Ishikawa (cell line): ENCODE data around the gene CDKN2AIPNL.

Experiments used
- CEBPB ChIP-seq: IDR thresholded peaks from 2 replicates; pipeline ENCODE4 v1.6.1; 2012
- CREB1 ChIP-seq: IDR thresholded peaks from 2 replicates; pipeline ENCODE4 v1.6.1; 2012; ENCODE audit warnings: low read depth
- EGR1 ChIP-seq: IDR thresholded peaks from 2 replicates; pipeline ENCODE4 v1.6.1; 2012
- EP300 ChIP-seq: IDR thresholded peaks from 2 replicates; pipeline ENCODE4 v1.6.1; 2012; ENCODE audit warnings: borderline replicate concordance
- FOXM1 ChIP-seq: IDR thresholded peaks from 2 replicates; pipeline ENCODE4 v1.6.1; 2012; ENCODE audit warnings: low read depth, borderline replicate concordance
- NFIC ChIP-seq: IDR thresholded peaks from 2 replicates; pipeline ENCODE4 v1.6.1; 2012
- RAD21 ChIP-seq: IDR thresholded peaks from 2 replicates; pipeline ENCODE4 v1.6.1; 2012; ENCODE audit warnings: low read depth
- TAF1 ChIP-seq: IDR thresholded peaks from 2 replicates; pipeline ENCODE4 v1.6.1; 2012; ENCODE audit warnings: low read depth, mild to moderate bottlenecking
- TCF12 ChIP-seq: IDR thresholded peaks from 2 replicates; pipeline ENCODE4 v1.6.1; 2012; ENCODE audit warnings: low read depth
- TEAD4 ChIP-seq: IDR thresholded peaks from 2 replicates; pipeline ENCODE4 v1.6.1; 2012
- YY1 ChIP-seq: IDR thresholded peaks from 2 replicates; pipeline ENCODE4 v1.6.1; 2012; ENCODE audit warnings: low read depth
- ZBTB7A ChIP-seq: IDR thresholded peaks from 2 replicates; pipeline ENCODE4 v1.6.1; 2012; ENCODE audit warnings: low read depth
- TF ChIP-seq, protein P1 (sequence below): IDR thresholded peaks from 2 replicates; pipeline ENCODE4 v1.6.1; 2012
- TF ChIP-seq, protein P2 (sequence below): IDR thresholded peaks from 2 replicates; pipeline ENCODE4 v1.6.1; 2012; ENCODE audit warnings: low read depth, mild to moderate bottlenecking
- TF ChIP-seq, protein P3 (sequence below): IDR thresholded peaks from 2 replicates; pipeline ENCODE4 v1.6.1; 2012

The CDKN2AIPNL gene

DNA sequence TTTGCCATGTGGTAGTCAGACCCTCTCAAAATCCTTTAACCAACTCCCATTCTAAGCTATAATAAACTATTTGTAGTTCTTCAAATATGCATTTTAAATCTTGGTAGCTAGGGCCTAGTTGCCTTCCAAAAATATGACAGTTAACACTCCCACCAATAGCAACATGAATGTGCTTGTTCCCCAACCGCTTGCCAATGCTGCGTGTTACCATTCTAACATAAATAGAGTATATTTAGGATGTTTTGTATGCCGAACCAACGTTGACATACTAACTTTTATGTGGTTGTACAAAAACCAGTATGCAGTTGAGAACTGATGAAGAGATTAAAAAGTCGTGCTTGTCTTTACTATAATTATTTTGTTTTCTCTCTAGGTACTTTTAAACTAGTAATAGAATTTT lies 31.3 kb downstream of the CDKN2AIPNL start:
- no peak for TF ChIP-seq CEBPB
- no peak for TF ChIP-seq FOXM1
- TF ChIP-seq, protein P1, sequence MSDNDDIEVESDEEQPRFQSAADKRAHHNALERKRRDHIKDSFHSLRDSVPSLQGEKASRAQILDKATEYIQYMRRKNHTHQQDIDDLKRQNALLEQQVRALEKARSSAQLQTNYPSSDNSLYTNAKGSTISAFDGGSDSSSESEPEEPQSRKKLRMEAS = no peak
- TF ChIP-seq NFIC = no peak
- no peak for TF ChIP-seq EP300
- TF ChIP-seq TCF12 = no peak
- TF ChIP-seq, protein P2, sequence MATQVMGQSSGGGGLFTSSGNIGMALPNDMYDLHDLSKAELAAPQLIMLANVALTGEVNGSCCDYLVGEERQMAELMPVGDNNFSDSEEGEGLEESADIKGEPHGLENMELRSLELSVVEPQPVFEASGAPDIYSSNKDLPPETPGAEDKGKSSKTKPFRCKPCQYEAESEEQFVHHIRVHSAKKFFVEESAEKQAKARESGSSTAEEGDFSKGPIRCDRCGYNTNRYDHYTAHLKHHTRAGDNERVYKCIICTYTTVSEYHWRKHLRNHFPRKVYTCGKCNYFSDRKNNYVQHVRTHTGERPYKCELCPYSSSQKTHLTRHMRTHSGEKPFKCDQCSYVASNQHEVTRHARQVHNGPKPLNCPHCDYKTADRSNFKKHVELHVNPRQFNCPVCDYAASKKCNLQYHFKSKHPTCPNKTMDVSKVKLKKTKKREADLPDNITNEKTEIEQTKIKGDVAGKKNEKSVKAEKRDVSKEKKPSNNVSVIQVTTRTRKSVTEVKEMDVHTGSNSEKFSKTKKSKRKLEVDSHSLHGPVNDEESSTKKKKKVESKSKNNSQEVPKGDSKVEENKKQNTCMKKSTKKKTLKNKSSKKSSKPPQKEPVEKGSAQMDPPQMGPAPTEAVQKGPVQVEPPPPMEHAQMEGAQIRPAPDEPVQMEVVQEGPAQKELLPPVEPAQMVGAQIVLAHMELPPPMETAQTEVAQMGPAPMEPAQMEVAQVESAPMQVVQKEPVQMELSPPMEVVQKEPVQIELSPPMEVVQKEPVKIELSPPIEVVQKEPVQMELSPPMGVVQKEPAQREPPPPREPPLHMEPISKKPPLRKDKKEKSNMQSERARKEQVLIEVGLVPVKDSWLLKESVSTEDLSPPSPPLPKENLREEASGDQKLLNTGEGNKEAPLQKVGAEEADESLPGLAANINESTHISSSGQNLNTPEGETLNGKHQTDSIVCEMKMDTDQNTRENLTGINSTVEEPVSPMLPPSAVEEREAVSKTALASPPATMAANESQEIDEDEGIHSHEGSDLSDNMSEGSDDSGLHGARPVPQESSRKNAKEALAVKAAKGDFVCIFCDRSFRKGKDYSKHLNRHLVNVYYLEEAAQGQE = no peak
- no peak for TF ChIP-seq YY1
- no peak for TF ChIP-seq ZBTB7A
- TF ChIP-seq CREB1 = no peak
- TF ChIP-seq, protein P3, sequence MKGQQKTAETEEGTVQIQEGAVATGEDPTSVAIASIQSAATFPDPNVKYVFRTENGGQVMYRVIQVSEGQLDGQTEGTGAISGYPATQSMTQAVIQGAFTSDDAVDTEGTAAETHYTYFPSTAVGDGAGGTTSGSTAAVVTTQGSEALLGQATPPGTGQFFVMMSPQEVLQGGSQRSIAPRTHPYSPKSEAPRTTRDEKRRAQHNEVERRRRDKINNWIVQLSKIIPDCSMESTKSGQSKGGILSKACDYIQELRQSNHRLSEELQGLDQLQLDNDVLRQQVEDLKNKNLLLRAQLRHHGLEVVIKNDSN = no peak
- TF ChIP-seq EGR1 = no peak
- TF ChIP-seq TAF1 = no peak
- TF ChIP-seq TEAD4 = no peak
- no peak for TF ChIP-seq RAD21

DNA sequence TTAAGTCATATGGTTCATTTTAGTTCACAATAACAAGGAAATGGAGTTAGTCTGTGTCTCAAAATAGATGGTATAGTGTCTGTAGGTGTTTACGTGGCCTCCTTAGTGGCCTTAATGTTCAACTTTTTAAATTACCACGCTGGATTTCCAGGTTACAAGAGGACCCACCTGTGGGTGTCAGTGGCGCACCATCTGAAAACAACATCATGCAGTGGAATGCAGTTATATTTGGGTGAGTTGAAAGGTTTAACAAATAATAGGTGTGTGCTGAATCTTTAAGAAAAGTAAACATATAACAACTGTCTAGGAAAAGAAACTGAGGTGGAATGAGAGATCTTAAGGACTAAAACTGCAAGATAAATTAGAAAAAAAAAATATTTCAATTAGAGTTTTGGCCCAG lies 37.4 kb downstream of the CDKN2AIPNL start:
- TF ChIP-seq, protein P1 = no peak
- TF ChIP-seq, protein P3 = no peak
- no peak for TF ChIP-seq FOXM1

DNA sequence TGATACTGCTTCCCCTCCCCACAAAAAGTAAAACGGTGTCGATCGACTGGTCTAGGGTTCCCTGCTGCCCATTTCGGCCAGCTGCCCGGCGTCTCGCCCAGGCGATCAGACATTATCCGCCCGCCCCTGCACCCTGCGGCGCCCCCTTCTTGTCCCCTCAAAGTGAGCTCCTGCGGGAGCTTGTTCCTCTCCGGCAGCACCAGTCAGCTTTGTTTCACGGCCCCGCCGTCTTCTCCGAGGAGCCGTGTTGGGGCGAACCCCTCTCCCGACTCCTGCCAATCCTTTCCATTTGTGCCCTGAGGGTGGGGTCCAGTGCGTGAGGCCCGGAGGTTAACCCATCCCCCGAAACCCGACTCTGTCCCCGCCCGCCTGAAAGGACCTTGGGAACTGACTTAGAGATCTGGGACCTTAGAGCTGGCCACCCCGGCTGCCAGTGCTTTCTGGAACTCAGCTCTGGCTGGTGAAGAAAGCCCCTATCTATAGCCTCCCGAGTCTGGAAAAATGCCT lies 39.8 kb downstream of the CDKN2AIPNL start:
- TF ChIP-seq NFIC (no peak), TEAD4 (no peak), EGR1 (no peak), ZBTB7A (0 out of 2 replicates have a peak, but pooled peaks have one; percentile 1), CEBPB (no peak)
- TF ChIP-seq, protein P3 = no peak

DNA sequence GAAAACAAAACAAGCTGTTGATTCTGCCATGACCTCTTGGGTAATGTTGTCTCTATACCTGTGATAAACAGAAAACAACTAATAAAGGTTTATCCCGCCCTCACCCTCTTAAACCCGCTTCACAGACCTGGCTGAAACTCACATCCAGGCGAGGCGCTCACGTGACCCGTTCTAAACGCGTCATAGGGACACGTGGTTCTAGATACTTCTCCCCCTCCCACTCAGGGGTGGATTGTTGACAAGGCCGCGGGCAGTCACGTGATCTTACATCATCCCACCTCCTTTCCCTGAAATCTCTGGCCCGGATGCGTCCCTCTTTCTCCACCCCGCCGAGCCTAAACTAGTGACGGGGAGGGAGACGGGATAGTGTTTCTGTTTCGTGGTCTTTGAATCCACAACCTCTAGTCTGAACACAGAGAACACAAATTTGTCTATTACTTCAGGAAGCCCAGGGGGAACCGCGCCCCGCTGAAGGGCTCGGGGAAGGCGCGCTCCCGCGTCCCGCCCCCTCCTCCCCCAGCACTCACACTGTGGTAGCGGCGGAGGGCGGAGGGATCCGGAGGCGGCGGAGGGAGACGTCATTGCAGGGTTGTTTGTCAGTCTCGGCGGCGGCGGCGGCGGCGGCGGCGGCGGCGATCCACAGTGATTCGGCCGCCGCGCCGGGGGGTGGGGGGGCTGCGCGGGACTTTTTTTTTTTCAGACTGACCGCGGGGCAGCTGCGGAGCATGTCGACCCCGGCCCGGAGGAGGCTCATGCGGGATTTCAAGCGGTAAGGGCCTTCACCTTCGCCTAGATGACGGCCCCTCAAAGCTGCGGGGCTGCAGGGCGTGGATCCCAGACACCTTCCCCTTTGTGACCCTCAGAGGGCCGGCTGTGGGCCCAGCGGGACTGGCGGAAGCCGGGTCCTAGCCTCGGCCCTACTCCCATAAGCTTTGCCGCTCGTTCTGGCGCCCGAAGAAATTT lies 40.5 kb downstream of the CDKN2AIPNL start, which contains the start of gene UBE2B:
Gene UBE2B, plus strand, starts transcription at position 699 of the 963 bp plus-strand sequence. Its CDS starts 27 bp downstream, at position 726.
- TF ChIP-seq YY1 = peak; percentile 49; the same call in 1 of the 2 replicates
- no peak for TF ChIP-seq FOXM1
- peak; percentile 52 for TF ChIP-seq EGR1
- peak; percentile 85 for TF ChIP-seq TAF1
- TF ChIP-seq CREB1 = peak; percentile 70
- TF ChIP-seq TCF12 = peak; percentile 15
- TF ChIP-seq TEAD4 = no peak; the same call in 1 of the 2 replicates
- TF ChIP-seq RAD21 = no peak
- TF ChIP-seq, protein P2 = no peak
- TF ChIP-seq NFIC = peak; percentile 47; the same call in 1 of the 2 replicates
- TF ChIP-seq EP300 = peak; percentile 89
- TF ChIP-seq, protein P3 = peak; percentile 100
- peak; percentile 47; the same call in 1 of the 2 replicates for TF ChIP-seq CEBPB
- TF ChIP-seq ZBTB7A = peak; percentile 75; the same call in 1 of the 2 replicates
- TF ChIP-seq, protein P1 = peak; percentile 98
